ENCODE results near the gene NCS1.

Gene NCS1

DNA sequence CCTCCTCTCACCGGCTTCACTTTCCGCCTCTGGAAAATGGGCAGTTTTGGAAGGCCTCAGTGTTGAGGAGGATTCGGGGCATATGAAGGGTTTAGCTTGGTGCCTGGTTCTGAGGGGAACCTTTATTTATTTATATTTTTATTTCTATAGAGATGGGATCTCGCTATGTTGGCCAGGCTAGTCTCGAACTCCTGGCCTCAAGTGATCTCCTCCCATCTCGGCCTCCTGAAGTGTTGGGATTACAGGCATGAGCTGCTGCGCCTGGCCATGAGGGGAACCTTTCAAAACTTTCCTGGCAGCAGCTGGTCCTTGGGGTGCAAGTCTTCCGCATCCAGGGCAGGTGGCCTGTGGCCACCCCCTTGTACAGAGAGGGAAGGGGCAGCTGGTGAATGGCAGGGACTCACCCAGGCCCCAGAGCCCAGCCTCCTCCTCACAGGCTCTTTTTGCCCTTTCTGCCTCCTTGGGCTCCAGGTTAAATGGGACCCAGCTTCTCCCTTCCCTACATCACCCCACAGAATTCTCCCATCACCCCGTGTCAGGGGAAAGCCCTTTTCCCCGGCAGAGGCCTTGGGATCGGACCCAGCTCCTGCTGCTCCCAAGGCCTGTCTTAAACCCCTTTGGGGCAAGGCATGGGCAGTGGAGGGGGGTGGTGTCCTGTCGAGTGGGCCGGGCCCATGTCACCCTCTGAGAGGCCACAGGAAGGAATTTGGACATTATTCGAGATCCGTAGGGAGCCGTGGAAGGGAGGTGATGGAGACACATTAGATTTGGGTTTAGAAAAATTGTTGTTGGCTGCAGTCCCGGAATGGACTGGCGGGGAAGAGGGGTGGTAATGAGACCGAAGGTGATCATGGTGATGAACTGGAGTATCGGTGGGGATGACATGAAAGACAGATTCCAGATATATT is 5.9 kb downstream of the NCS1 start:
- no peak for DNase-seq

DNA sequence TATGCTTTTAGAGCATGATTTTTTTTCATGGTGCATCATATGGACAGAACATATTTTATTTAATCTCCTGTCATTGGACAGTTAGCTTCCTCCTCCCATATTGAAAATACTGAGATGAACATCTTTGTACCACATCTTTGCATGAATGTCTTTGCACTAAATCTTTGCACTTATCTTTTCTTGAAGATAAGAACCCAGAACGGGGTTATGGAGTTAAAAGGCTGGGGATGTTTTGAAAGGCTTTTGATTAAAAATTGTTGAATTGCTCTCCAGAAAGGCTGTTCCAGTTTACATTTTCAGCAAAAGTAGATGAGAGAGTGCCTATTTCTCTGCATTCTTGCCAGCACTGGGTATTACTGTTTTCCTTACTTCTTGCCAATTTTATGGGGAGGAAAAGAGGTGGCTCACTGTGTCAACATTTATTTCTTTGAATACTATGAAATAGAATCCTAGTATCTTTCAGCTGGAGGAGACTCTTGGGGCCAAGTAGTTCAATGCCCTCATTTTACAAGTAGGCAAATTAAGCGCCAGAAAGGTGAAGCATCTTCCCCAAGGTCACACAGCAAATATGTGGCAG is 7.2 kb downstream of the NCS1 start:
- no peak for DNase-seq

DNA sequence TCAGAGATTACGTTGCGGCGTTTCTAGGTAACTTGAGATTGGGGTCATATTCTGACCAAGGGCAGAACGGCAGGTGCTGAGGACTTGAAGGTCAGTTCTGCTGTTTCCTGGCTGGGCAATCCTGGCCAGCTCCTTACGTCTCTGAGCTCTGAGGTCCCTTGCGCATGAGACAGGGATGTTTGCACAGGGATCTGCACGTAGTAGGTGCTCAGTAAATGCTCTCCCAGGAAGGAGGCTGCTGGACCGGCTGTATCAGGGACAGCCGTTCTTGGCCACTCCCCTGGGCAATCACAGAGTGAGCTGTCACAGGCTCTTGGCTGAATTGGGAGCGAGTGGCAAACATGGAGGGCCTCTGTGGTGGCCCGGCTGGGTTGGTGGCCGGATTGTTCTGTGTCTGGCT is 8.3 kb downstream of the NCS1 start:
- DNase-seq = no peak

DNA sequence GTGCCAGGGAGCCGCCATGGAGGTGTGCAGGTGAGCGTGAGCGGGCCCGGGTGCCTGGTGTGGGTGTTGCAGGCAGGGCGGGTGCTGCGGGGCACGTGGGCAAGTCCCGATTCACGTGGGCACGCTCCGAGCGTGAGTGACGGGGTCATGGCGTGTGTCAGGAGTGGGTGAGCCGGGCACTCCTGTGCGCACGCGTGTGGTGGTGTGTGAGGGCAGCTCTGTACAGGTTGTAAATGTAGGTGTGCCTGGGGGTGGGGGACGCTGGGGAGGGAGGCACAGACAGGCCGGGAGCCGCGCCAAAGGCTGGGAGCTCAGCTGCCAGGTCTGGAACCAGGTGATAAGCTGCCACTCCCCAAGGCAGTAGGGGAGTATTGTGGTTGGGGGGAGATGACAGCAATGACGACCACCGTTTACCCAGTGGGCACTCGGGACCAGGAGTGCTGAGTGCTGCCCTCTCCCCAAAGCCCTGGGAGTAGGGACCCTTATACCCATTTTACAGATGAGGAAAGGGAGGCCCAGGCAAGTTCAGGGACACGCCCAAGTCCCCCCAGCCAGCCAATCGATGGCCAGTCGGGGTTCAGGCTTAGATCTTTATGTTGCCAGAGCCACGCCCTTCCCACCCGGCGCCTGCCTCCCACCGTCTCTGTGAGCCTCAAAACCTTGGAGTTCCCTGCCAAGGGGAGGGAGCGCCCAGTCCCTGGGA is 9.6 kb downstream of the NCS1 start:
- no peak for DNase-seq

DNA sequence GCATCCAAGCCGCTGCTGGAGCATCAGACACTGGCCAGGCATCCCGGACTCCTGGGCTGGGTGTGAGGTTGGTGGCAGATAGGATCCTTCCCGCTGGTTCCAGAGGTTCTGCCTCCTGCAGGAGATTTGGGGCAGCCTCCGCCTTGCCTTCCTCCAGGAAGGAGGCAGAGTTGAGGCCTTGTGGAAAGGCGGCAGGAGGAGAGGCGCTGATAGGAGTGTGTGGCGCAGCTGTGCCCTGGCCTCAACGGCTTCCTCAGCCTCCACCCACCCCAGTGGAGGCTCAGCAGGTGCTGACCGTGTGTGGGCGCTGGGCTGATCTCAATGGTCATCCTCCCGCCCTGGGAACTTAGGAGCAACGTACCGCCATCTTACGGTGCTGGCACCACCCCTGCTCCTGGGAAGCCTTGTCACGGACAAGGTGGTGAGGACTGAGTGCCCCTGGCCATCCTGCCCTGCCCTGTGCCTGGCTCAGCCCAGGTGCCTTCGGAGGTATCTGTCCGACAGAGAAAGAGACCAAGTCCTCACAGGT is 10.2 kb downstream of the NCS1 start:
- DNase-seq = no peak

DNA sequence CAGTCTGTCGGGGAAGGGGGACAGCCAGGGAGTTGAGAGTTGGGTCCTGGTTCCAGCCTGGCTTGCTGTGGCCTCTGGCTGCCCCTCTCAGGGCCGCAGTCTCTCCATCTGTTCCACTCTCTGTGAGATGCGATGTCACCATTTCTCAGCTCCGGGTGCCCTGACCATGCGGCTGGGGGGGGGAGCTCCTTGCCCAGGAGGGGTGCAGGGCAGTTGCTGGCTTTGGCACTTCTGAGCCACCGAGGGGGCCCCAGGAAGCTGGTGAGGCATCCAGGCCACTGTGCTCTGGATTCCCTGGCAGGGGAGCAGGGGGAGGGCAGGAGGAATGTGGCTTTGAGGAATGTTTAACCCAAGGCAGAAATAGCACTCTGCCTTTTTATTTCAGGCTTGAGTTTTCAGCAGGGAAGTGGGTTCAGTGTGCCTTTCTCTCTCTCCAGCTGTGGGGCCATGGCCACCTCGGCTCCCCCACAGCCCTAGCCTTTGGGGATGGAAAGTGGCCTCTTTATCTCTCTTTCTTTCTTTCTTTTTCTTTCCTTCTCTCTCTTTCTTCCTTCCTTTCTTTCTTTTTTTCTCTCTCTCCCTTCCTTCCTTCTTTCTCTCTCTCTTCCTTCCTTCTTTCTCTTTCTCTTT is 11.0 kb downstream of the NCS1 start:
- DNase-seq = peak; percentile 75

DNA sequence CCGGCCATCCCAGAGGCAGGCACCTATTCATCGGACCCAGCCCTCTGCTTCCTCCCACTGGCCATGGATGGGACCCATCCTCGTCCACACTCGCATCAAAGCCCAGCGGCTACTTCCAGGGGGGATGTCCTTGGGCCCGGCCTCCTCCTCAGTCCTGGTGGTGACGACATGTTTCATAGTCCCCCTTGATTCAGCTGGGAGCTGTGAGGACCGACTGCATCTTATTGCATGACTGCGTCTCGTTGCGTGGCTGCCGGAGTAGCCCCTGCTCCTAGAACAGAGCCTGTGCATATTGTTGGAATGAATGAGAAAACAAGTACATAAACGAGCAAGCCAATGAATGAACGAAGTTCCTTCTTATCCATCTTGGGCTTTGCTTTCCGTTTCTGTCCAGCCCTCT is 12.8 kb downstream of the NCS1 start:
- DNase-seq = no peak

DNA sequence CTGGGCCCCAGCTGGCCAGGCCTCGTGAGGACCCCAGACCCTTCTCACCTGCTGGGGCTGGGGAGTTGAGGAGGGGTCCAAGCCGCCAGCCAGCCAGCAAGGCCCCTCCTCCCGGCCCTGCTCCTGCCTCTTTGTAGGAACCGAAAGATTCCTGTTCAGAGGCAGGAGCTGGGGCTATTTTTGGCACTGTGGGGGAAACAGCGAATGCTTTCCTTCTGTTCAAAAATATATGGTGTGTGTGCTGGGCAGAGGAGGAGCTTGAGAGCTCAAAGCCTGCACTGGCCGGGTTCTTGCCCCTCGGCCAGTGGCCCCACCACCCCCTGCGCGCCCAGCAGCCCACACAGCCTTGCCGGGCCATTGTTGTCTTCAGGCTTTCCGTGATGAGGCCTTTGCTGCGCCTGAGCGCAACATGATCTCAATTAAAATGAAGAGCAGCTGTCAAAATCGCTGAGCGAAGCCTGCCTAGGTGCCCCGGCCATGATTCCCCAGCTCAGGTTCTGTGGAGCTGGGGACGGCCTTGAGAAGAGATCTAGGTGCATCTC is 13.4 kb downstream of the NCS1 start:
- no peak for DNase-seq

DNA sequence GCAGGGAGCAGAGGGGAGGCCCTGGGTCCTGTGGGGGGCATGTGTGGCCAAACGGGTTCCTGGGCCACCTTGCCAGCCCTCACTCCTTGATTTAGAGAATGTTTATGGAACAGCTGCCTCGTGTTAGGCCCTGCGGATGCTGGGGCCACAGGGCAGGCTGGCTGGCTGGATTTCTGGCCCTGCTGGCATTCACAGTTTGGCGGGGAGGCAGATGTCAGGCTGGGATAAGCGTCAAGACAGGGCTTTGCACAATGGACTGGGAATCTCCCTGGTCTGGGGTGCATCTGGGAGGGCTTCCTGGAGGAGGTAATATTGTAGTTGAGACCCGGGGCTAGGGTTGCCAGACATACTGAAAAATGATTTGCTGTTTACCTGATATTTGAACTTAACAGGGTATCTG is 13.8 kb downstream of the NCS1 start:
- DNase-seq = no peak

DNA sequence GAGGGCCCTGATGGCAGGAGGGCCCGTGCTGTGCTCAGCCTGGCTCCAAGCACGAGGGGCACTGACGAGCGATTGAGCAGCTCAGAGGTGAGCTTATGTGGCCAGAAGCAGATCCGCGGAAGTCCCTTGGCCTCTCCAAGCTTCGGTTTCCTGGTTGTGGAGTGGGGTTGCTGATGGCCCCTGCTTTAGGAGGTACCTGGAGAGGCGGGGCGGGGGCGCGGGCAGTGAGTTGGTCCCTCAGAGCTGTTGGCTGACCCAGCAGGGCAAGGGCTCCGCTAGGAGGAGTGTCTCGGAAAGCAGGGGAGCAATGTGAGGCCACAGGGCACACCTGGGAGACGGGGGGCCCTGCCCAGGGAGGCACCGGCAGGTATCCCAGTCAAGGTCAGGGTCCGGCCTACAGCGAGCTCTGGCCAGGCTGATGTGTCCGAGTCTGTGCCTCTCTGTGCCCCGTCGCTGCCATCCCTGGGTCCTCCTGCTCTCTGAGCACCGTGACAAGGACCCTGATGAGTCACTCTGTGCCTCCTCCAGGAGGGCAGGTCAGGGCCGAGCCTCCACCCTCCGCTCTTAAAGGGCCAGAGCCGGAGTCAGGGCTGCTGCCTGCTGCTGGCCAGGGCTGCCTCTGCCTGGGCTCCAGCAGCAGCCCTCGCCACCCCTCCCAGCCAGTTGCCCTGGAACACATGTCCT is 14.8 kb downstream of the NCS1 start:
- peak; percentile 98 for DNase-seq

DNA sequence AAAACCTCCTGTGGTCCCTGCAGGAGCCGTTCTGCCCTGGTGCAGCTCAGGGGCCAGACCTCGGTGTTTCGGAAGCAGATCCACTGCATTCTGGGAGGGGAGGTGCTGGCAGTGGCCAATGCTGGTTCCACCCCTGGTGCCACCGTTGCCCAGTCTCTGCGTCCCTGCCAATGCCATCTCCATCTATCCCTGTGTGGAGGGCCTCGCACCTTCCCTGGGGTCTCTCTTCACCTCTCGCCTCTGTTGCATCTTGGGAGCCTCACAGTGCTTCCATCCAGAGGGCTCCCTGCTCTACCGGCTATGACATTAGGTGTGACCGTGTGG is 15.3 kb downstream of the NCS1 start:
- no peak for DNase-seq

DNA sequence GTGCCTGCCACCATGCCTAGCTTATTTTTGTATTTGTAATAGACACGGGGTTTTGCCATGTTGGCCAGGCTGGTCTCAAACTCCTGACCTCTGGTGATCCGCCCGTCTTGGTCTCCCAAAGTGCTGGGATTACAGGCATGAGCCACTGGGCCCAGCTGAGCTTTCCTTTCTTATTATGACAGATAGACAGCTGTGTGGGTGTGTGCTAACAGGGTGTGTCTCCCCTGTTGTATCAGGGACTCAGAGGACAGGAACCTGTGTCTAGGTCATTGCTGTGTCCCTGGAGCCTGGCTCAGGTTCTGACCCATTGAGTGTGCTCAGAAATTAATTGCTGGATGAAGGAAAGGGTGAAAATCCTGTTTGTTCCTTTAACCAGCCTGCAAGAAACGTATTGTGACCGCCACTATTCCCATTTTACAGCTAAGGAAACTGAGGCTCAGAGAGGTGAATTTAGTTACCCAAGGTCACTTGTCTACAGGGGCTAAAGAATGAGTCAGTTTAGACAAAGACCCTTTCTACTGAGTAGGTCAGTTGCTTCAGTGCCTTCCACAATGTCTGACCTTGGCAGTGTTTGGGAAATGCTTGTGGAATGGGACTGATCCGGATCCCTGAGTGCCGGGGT is 16.8 kb downstream of the NCS1 start:
- DNase-seq = no peak

DNA sequence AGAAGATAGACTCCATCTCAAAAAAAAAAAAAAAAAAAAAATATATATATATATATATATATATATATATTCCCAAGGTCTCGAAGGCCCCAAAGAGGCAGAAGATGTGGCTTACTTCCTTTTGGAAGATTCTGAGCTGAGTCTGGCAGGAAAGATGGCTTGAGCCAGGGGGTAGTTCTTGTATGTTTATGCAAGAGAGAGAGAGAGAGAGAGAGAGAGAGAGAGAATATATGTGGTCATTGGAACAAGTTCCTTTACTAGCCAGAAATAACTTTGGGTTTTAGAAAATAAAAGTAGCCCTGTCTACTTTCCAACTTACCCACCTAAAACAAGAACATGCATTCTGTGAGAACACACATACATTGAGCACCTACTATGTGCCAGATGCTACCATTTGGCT is 17.6 kb downstream of the NCS1 start:
- DNase-seq = no peak

DNA sequence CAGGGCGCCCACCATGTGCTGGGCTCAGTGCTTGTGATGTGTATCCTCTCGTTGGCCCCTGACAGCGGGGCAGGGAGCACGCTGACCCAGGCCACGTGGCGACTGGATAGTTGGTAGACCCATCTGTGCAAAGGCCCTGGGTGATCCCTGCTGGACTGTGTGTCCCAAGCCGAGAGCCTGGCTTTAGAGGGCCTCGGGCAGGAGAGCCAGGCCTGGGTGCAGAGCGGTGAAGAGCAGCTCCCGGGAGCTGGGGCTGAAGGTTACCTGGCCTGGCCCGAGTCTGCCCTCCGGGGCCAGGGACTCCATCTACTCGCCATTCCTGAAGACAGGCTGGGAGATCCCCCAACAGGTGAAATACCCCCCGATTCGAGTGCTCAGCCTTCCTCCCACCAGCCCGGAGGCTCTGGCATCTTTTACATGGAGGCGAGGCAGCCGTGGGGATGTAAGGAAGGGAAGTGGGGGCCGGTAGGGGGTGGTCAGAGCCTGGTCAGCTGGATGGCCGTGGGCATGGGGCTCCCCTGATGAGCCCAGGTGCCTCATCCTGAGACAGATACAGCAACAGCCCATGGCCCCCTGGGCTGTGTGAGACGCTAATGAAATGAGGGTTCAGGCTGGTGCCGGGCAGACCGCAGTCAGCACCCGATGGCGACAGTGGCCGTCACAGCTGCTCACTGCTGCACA is 19.0 kb downstream of the NCS1 start:
- DNase-seq = no peak

DNA sequence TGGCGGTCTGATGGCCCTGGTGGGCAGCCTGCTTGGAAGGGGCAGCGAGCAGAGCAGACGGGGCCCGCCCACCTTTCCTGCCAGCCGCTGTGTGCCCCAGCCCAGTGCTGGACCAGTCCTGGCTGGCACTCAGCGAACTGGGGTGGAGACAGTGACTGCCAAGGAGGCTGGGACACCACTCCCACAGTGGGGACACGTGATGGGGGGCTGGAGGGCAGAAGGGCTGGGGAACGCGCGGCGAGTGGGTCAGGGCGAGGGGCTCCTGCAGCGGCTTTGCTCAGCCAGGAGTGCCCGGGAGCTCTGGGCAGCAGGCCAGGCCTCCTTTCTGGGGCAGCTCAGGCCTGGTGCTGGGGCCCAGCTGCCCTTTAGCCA is 19.5 kb downstream of the NCS1 start:
- no peak for DNase-seq

DNA sequence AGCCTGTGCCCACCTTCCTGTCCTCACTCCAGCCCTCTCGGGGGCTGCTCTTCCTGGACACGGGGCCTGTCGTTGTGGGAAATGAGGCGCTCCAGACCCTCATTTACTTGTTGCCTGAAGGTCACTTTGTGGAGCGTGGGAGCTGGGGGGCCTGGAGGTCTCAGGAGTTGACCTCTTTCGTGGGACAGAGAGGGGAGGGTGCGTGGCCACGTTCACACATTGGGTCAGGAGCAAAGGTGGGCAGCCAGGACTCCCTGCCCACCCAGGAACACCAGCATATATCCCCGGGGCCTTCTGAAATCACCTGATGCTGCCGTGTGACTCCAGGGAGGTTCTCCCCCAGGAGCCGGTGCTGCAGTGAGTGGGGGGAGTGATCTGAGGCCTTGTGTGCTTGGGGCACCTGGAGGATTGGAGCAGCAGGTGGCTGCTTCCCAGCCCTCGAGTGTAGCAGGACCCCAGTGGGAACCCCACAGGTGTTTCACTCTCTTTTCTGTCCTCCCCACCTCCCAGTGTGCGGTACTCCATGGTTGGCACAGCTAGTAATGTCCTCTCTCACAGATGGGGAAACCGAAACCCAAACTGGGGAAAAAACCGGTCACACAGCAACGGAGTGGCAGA is 20.3 kb downstream of the NCS1 start:
- DNase-seq = no peak

DNA sequence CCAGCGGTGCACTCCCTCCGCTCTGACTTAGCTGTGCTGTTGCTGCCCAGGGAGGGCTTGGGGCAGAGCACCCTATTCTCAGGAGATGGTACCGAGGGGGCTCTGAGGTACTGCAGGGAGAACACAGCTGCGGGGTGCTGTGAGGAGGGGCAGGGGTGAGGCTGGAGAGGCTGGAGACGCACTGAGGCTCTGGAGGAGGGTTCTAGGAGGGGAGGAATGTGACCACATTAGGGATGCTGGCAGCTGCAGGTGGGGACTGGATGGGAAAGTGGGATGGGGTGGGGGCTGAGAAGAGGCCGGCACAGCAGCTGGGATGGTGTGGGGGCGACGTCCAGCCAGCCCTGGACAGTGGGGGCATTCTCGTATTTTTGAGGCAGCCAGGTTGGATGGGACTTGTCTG is 20.9 kb downstream of the NCS1 start:
- DNase-seq = no peak

DNA sequence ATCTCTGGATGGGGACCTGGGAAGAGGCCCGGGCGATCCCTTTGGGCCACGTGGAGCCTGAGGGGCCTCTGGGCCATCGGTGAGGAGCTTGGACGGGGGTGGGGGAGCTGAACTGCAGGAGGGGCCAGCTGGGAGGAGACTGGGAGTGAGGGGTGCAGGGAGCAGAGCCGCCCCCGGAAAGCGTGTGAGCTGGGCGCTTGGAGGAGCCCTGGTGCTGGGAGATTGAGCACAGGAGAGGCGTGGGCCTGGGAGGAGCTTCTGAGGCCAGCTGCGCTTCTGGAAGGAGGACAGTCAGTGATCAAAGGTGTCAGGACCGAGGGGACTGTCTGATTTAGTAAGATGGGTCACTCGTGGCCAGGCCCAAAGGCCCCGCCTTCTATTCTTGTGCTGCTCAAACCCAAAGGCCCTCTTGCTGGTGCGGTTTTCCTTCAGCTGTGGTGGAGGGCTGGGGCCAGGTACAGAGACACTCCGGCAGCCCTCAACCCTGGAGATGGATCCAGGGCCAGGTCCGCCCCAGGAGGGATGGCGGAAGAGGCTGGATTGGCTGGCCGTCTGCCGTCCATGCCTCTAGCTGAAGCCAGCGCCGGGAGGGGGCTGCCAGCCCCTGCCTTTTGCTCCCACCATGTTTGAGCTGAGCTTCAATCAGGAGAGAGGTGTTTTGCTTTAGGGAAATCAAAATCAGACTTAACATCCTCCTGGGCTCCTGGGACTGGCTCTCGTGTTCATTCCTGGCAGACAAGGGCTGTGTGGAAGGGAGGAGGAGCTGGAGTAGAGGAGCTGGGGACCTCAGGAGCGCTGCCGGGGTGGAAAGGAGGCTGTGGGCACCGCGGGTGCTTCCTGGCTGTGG is 21.6 kb downstream of the NCS1 start:
- no peak for DNase-seq

DNA sequence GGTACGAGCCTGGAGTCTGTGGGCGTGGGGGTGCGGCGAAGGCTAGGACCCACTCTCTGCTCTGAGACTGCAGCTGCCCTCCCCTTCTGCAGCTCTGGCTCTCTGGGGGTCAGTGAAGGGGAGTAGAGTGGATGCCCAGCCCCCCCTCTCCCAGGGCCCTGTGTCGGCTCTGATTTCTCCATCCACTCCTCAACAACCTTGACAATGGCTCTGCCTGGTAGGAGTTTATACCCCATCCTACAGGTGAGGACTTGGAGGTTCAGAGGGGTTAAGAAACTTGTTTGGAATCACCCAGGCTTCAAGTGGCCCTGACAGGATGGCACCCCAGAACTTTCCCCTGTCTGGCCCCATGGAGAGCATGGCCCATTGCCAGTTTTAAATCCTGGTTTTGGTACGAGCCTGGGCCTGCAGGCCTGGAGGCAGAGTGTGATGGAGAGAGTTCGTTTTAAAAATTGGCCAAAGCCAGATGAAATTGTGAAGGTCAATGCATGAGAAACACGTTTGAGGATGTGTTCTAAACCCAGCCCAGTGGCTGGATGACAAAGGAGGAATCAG is 22.3 kb downstream of the NCS1 start:
- no peak for DNase-seq

DNA sequence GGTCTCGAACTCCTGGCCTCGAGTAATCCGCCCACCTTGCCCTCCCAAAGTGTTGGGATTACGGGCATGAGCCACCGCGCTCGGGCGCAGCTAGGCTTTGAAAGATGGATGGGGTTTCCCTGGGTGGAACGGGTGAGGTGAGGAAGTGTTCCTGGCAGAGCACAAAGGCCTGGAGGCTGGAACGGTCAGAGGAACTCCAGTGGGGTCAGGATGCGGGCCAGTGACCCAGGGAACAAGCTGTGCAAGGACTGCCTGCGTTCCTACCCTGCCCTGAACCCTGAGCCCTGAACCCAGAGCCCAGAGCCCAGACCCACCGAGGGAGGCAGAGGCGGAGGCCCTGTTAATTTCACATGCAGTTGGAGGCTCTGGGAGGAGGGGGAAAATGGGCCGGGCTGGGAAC is 23.4 kb downstream of the NCS1 start:
- no peak for DNase-seq

Measured in 8988T (cell line).